GM21423 (cell line): ENCODE measurements around the gene NOX3.
"Not testable (repeated sequence)": the region's sequence is repeated elsewhere in the genome, so short reads cannot be mapped to it uniquely, and the experiment has no call there.

Experiments used
- ATAC-seq: cut with Tn5 transposase; IDR thresholded peaks from one replicate; pipeline ENCODE4 v1.9.1; 2021; ENCODE audit warnings: mild to moderate bottlenecking, moderate library complexity; ENCODE audit not compliant: unreplicated experiment

Gene NOX3

GRCh38 chr6:155470979-155471616, 15.5 kb upstream of the NOX3 start:
- ATAC-seq: not testable (repeated sequence)

GRCh38 chr6:155468543-155468942, 12.9 kb upstream of the NOX3 start:
- ATAC-seq: not testable (repeated sequence)

DNA sequence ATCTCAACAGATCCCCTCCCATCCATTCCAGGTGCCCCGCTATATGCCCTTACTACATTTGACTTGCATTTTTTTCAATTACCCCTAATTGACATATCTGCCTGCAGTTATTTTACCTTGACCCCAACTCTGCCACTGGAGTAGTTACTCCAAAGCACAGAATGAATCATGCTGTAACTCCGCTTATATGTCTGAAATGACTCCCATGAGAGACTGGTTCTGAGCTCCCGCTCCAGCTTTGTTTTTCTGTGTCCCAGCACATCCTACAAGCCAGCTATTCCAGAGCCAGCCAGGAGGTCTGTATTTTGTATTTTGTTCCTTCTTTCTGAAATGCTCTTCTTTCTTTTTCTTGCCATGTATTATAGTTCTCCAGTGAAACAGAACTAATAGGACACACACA, 10.9 kb upstream of the NOX3 start:
- no peak for ATAC-seq

DNA sequence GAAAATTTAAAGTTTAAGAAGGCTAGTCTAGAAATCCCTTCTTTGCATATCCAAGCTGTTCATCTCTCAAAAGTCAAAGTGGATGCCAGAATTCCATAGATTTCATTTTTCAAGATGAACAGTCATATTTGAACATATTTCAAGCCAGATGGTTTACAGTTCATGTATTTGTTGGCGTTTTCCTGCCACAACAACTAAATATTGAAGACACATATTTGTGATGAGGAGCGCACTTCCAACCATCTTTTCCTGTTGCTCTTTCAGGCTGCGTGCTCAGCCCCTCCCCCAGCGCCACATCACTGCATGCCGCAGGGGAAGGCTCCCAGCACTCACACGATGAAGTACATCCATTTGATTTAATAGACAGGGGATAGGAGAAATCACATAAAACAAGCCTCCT, 5.9 kb upstream of the NOX3 start:
- no peak for ATAC-seq

DNA sequence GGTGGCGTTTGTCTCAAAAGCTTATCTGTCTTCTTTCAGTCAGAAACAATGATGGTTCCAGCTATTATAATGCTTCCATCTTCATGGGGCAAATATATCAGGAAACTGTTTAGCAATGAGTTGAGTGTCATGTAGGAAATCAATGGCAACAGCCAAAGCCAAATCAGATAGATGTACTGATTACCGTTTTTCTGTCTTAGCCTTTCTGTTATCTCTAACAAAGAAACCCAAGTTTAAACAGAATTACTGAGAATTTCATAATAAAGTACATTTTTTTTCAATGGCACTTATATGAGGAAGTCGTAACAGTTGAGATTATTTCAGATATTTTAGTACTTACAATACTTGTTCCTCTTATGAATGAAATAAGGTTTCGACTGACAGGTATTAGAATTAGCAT, 1.2 kb downstream of the NOX3 start:
- ATAC-seq: no peak

DNA sequence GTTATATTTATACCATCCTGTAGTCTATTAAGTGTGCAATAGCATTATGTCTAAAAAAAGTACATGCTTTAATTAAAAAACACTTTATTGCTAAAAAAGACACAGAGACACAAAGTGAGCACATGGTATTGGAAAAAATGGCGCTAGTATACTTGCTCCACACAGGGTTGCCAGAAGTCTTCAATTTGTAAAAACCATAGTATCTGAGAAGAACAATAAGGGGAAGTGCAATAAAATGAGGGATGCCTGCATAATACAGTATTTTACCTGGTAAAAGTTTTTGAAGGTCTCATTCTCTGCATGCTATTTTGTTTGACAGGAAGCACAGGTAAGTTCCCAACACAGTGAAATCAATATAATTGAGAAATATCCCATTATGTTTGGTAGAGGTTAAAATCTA, 1.6 kb downstream of the NOX3 start:
- ATAC-seq: no peak

DNA sequence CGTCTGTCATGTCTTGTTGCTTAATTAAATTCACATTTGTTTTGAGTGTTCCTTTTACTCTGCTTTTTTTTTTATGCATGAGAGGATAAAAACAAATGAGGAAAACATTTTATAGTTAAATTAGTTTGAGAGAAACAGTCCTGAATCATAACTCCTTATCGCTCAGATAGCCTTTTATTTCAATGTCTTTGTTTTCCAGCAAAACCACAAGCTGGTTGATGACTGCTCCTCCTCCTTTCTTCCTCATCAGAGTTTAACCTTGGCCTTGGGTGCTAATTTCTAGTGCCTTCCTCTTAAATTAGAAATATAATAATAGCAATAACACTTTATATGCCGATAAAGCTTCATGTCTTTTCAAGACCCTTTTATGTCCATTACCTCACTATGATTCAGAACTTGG, 3.1 kb downstream of the NOX3 start:
- ATAC-seq: no peak

- not testable (repeated sequence) for ATAC-seq
Measured at GRCh38 chr6:155451530-155451929, 4.1 kb downstream of the NOX3 start.

DNA sequence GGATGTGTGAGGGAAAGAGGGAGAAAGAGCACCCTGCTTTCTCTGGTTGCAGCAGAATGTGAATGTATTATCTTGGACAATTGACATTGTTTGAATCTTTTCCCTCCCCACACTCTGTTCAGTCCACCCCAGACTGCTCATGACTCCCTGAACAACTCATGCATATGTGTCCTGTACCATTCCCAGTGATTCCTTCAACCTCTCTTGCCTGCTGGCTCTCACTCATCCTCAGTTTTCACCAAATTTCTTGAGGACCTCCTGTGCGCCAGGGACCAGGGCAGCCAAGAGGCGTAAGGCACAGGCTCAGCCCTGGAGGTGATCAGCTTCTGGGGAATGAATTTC, 5.4 kb downstream of the NOX3 start:
- no peak for ATAC-seq

DNA sequence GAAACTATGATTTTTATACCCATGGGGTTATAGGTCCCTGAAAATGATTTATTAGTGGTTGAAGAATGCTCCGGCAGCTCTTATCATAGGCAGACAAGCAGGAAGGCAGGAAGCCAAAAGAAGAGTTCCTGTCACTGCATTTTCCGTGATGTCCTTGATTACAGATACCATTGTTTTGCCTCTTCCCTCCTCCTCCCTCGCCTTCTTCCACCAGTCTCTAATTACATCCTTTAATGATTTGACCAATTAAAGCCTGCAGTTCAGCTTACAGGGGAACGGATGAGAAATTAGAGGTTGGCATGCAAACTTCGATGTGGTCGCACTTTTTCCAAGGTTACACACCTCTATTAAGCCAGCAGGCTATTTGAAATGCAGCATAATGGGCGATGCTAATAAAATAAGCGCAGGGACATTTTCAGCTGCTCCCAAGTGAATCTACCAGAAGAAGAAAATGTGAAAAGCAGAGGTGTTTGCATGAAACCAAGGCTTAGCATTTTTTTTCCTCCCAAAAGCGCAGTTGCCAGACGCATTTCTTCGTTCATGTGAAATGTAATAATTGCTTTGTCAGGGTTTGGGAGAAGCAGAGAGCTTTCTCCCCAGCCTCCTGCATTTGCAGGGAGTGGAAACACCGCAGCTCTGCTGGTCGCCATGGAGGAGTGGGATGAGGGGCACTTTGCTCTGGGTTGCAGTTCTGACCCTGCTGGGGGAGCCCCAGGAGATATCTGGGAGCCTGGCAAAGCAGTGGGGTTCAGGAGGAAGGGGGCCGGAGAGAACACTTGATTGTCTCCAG, 6.0 kb downstream of the NOX3 start:
- ATAC-seq: no peak

DNA sequence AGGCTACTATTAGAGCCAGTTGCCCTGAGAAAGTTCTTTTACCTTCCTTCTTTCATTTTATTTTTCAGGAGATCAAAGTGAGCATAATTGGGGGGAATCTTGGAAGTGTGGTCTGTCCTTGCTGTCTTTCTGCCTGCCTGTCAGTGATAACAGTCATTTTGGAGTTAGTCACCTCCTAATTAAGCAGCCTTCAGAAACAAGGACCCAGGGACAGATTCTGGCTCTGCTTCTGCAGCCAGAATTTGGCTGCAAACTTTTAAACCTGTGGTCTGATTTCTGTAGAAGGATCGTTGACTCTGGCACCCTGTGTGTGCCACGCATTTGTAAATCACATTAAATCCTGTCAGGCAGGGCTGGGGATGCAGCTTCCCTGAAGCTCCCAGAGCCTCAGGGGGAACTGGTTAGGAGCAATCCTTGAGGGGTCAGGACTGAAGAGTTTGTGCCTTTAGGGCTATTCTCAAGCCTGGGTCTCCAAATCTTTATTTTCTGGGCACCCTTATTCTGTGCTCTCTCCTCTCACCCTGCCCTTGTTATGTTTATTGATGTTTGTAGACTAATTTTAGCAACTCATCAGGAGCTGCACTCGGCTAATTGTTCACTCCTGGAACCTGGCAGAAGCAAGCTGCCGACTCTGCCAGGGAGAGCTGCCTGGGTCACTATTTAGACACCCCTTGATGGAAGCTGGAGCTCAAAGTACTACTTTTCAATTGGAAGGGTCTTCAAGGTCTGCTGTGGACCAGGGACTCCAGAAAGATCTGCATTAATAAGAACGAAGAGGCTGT, 6.8 kb downstream of the NOX3 start:
- ATAC-seq: no peak

- ATAC-seq: no peak
Measured at GRCh38 chr6:155447949-155448348, 7.7 kb downstream of the NOX3 start.

DNA sequence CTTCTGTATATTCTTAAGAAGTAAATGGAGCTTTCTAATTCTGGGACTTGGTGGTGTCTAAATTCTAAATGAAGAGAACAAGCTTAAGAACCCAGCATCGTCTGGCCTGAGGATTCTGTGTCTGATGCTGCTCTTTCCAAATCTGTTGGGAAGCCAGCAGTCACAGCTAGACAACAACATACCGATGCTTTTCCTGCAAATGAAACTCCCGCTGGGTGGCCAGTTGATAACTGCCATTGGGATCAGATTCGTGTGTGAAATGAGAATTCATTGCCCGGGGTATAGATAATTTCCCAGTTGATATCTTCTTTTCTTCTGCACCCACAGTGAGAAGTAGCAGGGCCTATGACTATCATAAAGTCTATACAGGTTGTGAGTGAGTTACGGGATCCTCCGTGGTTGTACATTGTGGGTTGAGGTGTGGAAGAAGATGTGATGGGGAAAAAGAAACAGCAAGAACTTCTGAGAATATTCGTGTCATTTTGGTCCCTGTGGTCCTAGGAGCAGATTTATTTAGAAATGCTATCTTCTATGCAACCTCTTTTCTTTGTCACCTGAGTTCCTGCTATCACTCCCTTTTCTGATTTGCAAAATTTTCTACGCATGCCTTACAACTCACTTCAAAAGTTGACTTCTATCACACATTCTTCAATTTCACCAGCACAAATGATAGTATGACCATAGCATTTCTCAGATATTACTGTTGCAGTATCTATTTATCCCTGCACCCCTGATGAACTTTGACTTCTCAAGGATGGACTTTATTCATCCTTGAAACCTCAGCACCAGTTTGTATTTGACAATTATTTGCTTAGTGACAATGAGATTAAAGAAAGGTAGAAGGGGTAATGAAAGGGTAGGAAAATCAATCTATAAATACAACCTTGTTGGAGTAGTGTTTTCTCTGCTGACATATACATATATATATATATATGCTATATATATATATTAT, 10.4 kb downstream of the NOX3 start:
- ATAC-seq: no peak

DNA sequence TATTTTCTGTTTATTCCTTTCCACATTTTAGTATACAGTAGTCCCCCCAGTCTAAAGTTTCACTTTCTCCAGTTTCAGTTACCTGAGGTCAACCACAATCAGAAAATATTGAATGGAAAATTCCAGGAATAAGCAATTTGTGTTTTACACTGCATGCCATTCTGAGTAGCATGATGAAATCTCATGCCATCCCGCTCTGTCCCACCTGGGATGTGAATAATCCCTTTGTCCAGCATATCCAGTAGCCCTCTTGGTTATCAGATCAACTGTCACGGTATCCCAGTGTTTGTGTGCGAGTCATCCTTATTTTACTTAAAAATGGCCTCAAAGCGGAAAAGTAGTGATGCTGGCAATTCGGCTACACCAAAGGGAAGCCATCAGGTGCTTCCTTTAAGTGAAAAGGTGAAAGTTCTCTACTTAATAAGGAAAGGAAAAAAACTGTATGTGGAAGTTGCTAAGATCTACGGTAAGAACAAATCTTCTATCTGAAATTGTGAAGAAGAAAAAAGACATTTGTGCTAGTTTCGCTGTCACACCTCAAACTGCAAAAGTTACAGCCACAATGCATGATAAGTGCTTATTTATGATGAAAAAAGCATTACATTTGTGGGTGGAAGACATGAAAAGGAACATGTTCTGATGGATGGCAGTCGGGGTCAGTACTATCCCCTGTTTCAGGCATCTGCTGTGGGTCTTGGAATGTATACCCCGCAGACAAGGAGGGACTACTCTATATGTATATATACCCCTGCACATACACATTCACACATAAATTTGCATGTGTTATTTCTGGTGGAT, 11.3 kb downstream of the NOX3 start:
- no peak for ATAC-seq

DNA sequence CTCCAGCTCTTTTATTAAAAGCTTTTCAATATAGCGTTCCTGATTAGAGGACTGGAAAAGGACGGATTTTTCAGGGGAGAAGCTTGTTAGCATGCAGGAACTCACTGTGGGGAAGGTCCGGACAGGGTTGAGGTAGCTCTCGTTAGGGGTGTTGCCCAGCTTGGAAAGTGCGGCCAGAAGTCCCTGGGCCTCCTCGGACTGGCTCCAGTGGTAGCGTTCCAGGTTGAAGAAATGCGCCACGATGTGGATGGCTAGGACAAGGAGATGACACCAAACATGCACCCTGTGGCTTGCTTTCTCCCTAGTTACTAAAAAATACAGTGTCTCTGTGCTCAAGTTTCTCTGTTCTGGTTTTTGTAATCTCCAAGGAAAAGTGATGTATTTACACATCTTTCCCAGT, 12.5 kb downstream of the NOX3 start:
- ATAC-seq: no peak

DNA sequence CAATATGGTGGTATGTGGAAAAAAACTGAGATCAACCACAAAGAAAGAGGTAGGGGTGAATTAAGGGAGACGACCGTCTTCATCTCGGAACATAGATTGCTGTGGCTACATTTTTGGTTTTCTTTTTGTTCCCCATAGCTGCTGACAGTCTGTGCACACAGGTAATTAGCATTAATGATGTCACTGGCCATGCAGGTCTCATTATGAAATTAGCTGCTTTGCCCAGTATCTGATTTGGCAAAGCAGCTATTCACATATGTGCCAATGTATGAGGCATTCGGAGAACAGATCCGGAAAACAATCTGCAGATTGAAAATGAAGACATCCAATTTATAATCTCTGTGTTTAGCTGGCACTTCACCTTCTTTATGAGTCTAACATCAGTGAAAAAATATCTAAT, 13.1 kb downstream of the NOX3 start:
- ATAC-seq: no peak

DNA sequence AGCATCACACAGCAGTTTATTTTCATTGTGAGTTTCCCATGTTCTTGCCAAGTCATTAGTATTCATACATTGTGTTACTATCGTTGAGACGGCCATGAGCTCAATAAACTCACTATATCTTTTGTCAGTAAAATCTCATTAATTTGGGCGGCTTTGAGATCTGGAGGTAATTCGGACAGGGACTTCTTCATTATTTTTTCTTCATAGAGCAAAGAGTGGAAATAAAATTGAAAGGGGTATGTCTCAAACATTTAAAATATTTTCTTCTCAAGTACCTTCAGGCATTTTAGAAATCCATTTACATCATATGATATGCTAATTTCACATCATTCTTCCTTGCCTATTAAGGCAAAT, 14.6 kb downstream of the NOX3 start:
- ATAC-seq: no peak

GRCh38 chr6:155440398-155441111, 15.1 kb downstream of the NOX3 start:
- ATAC-seq: no peak

GRCh38 chr6:155439376-155439775, 16.3 kb downstream of the NOX3 start:
- ATAC-seq: no peak
